ENCODE measurements around the gene SLC7A11.
"Not testable (repeated sequence)": the region's sequence is repeated elsewhere in the genome, so short reads cannot be mapped to it uniquely, and the experiment has no call there.

SLC7A11 gene

GRCh38 chr4:138241281-138242075 lies 671 bp downstream of the SLC7A11 start:
- DNase-seq = no peak

GRCh38 chr4:138239491-138239890 lies 2.7 kb downstream of the SLC7A11 start:
- no peak for DNase-seq

GRCh38 chr4:138238521-138239292 lies 3.4 kb downstream of the SLC7A11 start:
- no peak for DNase-seq

- DNase-seq = not testable (repeated sequence)
Observed at GRCh38 chr4:138237132-138237531, 5.0 kb downstream of the SLC7A11 start.

GRCh38 chr4:138236037-138236436 lies 6.1 kb downstream of the SLC7A11 start:
- no peak for DNase-seq

- no peak for DNase-seq
Observed at GRCh38 chr4:138235419-138235952, 6.7 kb downstream of the SLC7A11 start.

- DNase-seq = no peak
Observed at GRCh38 chr4:138234248-138234647, 7.9 kb downstream of the SLC7A11 start.

GRCh38 chr4:138233313-138234034 lies 8.7 kb downstream of the SLC7A11 start:
- DNase-seq = no peak

GRCh38 chr4:138232364-138232763 lies 9.8 kb downstream of the SLC7A11 start:
- no peak for DNase-seq

- no peak for DNase-seq
Observed at GRCh38 chr4:138230048-138230447, 12.1 kb downstream of the SLC7A11 start.

- DNase-seq = no peak
Observed at GRCh38 chr4:138229160-138229559, 13.0 kb downstream of the SLC7A11 start.

- DNase-seq = no peak
Observed at GRCh38 chr4:138226351-138226750, 15.8 kb downstream of the SLC7A11 start.

GRCh38 chr4:138225477-138225876 lies 16.7 kb downstream of the SLC7A11 start:
- no peak for DNase-seq

GRCh38 chr4:138224614-138225013 lies 17.5 kb downstream of the SLC7A11 start:
- DNase-seq = no peak

GRCh38 chr4:138223231-138223910 lies 18.8 kb downstream of the SLC7A11 start:
- no peak for DNase-seq

GRCh38 chr4:138222046-138222445 lies 20.1 kb downstream of the SLC7A11 start:
- DNase-seq = no peak

- no peak for DNase-seq
Observed at GRCh38 chr4:138218976-138219375, 23.2 kb downstream of the SLC7A11 start.

GRCh38 chr4:138217567-138217966 lies 24.6 kb downstream of the SLC7A11 start:
- DNase-seq = no peak

GRCh38 chr4:138216272-138216867 lies 25.8 kb downstream of the SLC7A11 start:
- DNase-seq = no peak

- not testable (repeated sequence) for DNase-seq
Observed at GRCh38 chr4:138210576-138210975, 31.6 kb downstream of the SLC7A11 start.

- no peak for DNase-seq
Observed at GRCh38 chr4:138209094-138209493, 33.1 kb downstream of the SLC7A11 start.

All from CD4-positive, alpha-beta T cell treated with Interleukin-17A for 4 hours (primary cell).